HG03095 (cell line): ENCODE measurements around the gene CDH4.
"Not testable (repeated sequence)": the region's sequence is repeated elsewhere in the genome, so short reads cannot be mapped to it uniquely, and the experiment has no call there.

Experiments used
- ATAC-seq: cut with Tn5 transposase; IDR thresholded peaks from one replicate; pipeline ENCODE4 v1.9.1; 2021; ENCODE audit warnings: moderate library complexity; ENCODE audit not compliant: unreplicated experiment

The CDH4 gene

DNA sequence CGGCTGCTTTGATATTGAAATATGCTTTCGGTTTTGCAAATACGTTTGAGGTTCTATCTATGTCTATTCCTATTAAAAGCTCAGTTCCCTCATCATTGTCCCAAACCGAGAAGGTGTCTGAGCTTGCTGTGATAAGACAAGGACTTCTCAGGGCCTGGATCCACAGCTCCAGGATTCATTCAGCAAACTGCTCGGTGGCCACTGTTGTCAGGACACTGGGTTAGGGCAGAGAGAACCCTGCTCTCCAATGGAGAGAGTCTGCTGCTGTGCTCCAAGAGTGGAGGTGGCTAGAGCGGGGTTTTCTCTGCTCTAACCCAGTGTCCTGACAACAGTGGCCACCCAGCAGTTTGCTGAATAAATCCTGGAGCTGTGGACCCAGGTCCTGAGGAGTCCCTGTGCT, 198.5 kb downstream of the CDH4 start:
- no peak for ATAC-seq

DNA sequence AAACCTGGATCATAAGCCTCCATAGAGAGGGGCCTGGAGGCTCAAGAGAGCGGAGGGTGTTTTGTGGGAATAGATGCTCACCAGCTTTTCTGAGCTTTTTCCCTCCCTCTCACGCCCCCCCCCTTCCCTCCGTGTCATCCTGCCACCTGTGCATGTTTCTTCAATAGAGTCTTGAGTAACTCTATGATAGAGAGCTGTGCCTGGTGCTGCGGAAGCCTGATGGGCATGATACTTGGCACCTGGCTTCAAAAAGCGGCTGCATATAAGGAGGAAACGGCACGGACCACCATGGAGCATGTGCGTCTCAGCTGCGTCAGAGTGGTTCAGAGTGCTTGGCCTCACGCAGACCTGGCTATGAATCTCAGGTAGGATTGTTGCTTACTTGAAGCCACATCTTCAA, 198.9 kb downstream of the CDH4 start:
- ATAC-seq = no peak

DNA sequence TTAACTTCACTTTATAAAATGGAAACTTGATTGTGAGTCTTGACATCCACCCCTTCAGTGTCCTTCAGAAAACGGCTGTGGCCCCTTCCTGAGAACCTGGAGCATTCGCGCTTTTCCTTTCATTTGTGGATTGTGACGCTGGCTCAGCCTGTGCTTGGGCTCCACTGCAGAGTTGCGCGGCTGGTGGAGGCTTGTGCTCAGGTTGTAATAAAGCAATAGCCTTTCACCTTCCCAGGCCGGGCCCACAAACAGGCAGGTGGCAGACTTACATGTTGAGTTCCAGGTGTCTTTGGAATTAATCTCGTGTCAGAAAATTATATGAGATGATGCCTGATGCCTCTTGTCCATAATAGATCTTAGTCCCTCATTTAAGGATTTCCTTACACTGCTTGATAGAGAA, 199.9 kb downstream of the CDH4 start:
- ATAC-seq = no peak

DNA sequence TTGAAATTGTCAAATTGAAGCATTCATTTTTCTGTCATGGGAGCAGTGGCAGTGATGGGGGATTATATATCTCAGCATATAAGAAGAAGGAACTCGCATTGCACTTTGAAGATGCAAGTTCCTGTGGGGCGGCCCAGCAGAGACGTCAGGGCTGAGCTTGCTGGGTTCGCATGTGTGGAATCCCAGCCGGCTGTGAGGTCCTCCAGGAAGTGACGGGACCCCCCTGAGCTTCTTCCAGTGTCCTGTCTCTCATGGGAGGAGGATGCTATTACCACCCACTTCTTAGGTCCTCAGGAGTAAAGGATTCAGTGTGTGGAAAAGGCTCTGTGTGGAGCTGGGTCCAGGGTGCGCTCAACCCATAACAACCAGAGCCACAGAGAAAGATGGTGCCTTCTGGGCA, 201.2 kb downstream of the CDH4 start:
- ATAC-seq = no peak

DNA sequence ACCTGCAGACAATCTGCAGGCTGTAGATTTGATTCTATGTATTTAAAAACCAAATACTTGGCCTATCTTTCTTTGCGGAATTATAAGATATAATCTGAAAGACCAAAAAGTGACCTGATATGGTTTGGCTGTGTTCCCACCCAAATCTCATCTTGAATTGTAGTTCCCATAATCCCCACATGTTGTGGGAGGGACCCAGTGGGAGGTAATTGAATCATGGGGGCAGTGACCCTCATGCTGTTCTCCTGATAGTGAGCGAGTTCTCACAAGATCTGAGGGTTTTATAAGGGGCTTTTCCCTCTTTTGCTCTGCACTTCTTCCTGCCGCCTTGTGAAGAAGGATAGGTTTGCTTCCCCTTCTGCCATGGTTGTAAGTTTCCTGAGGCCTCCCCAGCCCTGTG, 201.6 kb downstream of the CDH4 start:
- ATAC-seq = not testable (repeated sequence)

DNA sequence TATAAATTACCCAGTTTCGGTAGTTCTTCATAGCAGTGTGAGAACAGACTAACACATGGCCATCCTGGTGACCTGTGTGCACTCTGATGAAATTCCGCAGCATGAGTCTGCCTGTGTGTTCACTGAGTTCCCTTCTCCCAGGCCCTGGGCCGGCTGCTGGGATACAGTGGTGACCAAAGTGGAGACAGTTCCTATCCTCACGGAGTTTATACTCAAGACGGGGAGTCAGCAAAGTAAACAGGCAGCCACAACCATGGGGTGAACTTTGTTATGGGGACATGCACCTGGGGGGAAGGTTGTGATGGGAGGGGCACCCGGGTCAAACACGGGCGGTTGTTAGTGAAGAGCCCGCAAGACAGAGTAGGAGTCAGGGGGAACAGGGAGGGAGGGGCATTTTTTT, 202.0 kb downstream of the CDH4 start:
- no peak for ATAC-seq

DNA sequence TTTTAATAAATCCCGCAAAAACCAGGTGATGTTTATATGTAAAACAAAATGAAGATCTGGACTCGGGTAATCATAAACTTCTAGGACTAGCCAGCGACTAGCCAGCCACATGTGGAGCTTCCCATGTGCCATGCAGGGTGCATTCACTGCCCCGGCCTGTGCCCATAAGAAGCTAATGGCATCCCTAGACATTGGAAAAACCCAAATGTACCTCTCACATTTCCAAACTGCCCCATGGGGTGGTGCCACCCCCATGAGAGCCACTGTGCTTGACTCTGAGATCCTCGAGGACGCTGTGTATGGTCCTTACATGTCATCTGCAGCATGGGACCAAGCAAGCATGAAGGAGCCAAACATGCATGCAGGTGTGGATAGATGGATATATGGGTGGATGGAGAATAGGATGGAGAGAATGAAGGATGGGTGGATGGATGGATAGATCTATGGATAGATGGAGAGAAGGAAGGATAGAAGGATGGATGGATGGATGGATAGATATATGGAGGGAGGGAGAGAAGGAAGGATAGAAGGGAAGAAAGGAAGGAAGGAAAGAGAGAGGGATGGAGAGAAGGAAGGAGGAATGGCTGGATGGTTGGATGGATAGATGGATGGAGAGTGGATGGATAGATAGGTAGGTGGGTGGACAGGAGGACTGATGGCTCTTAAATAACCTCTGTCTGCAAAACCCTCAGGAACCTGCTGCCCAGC, 203.6 kb downstream of the CDH4 start:
- no peak for ATAC-seq

DNA sequence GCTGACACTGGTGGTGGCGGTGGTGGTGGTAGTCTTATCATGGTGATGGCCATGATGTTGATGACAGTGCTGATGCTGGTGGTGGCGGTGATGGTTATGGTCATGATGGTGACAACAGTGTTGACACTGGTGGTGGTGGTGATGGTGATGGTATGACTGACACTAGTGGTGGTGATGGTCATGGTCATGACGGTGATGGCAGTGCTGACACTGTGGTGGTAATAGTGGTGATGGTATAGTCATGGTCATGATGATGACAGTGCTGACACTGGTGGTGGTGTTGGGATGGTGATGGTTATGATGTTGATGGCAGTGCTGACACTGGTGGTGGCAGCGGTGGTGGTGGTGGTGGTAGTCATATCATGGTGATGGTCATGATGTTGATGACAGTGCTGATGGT, 205.7 kb downstream of the CDH4 start:
- no peak for ATAC-seq

DNA sequence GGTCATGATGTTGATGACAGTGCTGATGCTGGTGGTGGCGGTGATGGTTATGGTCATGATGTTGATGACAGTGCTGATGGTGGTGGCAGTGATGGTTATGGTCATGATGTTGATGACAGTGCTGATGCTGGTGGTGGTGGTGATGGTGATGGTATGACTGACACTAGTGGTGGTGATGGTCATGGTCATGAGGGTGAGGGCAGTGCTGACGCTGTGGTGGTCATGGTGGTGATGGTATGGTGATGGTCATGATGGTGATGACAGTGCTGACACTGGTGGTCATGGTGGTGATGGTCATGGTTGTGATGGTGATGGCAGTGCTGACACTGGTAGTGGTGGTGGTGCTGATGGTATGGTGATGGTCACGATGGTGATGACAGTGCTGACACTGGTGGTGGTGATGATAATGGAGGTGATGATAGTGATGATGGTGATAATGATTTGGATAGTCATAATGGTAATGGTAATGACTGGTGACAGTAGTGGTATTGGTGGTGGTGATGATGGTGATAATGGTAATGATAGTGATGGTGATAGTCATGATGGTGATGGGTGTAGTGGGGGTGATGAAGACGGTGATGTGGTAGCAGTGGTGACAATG, 206.2 kb downstream of the CDH4 start:
- no peak for ATAC-seq

DNA sequence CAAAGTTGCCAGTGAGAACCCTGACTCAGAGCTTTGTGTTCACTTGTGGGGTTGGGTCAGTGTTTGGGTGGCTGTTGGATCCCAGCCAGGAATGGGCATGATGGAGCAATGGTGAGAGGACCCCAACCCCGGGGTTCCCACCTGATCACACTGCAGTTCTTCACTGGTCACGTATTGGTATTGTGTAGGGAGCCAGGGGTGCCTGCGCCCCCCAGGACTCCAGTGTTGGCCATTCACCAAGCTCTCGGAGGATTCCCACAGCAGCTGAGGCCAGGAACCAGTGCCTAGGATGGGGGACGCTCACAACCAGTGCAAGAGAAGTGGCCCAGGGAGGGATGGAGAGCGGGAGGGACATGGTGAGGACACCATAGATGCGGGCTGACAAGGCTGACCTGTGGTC, 207.2 kb downstream of the CDH4 start:
- no peak for ATAC-seq

DNA sequence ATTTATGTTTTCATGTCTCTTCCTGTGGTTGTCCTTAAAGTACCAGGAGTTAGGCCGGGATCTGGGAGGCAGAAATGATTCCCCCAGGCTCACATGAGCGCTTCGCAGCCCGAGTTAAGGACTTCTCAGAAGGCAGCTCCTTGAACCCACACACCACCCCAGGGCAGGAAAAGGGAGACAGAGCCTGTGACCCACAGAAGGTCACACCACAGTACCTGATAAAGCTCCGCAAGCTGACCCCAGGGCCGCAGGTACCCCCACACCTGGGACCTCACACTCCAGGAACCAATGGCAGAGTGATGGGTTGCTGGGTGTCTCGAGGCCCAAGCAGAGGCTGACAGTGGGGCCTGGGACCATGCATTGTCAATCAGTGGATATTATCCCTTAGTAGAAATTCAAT, 207.6 kb downstream of the CDH4 start:
- ATAC-seq = no peak

DNA sequence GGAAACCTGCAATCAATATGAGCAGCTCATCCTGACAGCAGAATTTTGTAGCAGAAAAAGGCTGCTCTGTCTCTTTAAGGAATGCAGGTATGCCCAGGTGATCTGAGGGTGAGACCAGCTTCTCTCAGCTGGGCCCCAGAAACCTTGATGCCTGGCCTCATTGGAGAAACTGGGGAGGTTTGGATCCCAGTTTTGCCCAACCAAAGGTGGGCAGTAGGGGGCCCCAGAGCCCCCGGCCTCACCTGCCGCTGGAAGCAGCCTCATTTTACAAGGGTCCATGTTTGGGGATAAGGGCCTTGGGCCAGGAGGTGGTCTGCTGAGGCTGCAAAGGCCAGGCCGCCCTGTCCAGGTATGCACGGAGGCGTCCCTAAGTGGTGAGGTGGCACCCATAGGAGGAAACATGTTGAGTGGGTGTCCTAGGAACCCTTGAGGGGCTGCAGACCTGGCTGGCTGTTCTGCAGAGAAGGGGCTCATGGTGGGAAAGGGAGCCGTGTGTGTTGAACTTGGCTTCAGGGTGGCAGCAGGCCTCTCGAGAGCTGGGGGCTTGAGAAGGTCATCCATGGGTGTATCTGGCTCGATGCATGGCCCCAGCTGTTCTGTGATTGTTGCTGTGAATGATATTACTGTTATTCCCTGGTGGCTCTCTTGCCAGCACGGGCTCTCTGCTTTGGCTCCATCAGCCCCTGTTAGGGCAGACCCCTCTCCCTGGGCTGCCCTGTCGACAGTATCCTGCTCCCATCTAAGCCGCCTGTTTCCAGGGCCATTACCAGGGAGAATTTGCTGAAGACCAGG, 208.4 kb downstream of the CDH4 start:
- ATAC-seq = no peak

DNA sequence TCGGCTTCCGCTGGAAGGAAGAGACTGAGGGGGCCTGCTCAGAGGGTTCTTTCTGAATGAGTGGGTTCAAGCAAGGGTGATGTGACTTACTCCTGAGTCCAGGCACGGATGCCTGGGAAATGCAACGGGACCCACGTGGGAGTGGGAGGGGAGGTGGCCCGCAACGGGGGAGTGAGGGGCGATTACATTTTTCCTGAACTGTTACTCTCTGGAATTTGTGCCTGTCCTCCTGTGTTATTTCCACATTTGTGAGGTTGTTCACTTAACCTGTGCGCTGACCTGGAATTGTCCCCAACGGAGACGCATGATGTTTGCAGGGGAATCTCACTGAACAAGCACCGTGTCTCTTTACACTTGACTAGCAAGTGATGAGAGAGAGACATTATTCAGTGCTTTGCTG, 209.4 kb downstream of the CDH4 start:
- ATAC-seq = no peak

DNA sequence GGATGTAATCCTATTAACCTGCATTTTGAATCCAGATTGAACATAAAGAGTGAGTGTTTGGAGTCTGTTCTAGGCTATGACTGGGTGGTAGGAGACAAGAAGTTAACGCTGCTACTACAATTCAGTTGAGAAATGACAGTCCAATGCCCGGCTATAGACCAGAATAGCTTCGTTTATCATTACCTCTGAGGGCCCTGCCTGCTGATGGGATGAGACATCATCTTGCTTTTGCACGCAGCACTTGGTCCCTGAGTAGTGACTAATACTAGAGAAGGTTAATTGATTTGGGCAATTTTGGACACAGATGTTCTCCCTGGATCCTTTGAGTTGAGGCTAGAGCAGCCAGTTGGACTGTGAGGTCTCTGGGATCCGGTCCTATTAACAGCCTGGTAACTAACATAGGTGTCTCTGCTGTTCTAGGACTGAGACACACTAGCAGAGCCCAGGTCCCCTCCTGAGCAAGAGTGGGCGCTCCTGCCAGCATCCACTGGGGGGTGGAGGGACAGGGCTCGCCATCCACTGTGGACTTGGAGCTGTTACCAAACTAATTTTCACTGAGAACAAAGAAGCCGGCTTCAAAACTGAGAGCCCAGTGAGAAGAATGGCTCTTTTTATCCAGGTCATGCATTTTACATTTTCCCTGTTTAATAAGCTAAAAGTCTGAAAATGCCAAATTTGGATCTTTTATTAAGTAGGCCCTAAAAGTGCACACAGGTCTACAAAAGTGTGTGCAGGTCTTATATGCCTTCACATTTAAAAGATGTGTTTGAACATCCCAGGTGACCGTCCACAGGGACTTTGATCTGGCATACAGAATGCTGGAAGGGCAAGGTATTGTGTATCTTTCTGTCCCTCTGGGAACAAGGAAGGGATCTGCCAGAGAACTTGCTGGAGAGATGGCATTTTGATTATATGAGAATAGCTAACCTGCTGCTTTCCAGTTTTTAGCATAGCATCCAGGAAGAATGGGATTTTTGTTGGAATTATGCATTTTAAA, 212.5 kb downstream of the CDH4 start:
- ATAC-seq = no peak

DNA sequence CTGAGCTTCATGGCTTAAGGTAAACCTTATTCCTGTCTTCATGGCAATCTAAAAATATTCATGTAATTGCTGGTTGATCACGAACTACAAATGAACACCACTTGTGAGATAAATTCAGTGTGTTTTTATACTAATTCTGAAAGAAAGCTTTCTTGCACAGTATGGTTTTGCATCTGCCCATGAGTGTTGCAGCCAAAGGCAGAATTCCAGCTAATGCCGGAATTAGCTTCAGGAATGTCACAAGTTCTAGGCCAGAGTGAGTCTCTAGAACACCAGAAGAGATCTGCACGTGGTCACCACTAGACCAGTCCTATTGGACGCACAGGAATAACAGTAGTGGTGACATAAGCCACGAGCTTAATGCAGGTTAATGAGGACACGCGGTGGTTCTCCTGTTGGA, 223.7 kb downstream of the CDH4 start:
- no peak for ATAC-seq

DNA sequence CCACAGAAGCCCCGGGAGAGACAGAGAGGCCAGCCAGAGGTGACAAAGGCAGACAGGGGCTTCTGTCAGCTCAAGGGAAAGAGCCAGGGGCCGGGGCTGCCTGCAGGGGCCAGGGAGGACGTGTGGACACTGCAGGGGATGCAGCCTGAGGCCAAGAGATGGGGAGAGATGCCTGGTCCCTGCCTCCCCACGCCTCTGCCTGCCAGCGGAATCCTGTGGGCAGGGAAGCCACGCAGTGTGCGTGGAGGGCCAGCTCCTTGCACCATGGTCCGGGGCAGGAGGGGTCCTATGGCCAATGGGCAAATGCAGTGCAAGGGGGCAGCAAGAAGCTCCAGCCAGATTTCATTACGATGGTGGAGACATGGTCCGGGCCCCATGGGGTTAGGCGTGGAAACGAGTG, 224.9 kb downstream of the CDH4 start:
- ATAC-seq = no peak

DNA sequence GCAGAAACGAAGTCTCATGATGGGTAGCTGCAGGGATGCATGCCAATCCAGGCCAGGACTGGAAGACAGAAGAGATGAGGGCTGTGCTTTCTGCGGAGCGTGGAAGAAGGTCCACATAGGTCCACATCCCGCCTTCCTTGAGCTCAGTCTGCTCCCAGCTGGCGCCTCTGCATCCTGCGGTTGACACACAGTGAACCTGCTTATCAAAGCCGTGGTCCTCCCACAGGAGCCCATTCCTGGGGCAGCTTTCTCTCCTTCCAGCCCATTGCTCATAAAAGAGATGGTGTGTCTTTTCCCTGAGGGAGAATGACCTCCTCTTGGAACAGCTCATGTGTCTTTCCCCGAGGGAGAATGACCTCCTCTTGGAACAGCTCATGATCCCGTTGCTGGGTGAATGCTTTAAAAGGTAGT, 225.4 kb downstream of the CDH4 start:
- ATAC-seq = no peak

DNA sequence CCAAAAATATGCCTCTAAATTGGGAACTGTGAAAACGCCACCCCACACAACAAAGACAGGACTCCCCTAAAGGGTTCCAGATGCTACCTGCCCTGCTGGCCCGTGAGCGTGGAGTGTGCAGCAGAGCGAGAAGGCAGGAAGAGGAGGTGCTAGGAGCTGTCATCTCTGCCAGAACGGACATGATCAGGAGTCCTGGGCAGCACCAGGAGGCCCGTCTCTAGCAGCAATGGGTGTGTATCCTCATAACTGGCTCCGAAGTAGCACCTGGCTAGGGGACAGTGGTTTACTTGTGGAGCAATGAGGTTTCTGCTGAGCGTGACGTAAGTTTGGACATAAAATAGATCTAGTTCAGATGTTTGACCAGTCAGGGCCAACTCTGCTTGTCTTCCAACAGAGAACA, 226.0 kb downstream of the CDH4 start:
- ATAC-seq = no peak

DNA sequence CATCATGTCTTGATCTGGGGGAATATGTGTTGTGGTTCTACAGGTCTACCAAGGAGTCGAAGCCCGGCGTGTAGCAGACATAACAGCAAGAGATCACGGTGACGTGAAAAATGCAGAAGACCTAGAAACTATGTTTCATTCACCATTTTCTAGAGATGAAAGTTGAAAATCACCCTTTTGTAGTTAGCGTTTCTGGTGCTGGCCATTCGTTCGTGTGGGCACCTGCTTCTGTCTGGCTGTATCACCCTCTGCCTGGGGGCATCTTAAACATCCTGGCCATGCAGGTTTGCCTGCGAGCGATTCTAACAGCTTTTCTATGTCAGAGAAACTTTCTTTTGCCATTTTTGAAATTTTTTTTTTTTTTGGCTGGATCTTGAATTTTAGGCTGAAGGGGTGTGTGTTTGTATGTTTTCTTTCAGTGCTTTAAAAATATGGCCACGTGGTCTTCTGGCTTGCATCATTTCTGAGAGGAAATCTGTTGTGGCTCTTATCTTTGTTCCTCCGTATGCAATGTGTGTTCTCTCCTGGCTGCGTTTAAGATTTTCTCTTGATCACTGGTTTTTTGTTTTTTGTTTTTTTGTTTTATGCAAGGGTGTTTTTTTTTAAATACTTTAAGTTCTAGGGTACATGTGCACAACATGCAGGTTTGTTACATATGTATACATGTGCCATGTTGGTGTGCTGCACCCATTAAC, 226.7 kb downstream of the CDH4 start:
- ATAC-seq = no peak

DNA sequence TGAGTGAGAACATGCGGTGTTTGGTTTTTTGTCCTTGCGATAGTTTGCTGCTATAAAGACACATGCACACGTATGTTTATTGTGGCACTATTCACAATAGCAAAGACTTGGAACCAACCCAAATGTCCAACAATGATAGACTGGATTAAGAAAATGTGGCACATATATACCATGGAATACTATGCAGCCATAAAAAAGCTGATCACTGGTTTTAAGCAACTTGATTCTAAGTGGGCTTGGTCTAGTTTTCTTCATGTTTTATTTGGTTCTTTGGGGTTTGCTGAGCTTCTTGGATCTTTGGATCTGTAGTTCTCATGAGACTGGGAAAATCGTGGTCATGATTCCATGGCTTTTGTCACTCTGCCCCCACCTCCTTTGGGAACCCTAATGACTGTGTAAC, 227.4 kb downstream of the CDH4 start:
- not testable (repeated sequence) for ATAC-seq
